Measurements from ENCODE around the gene RBMS1. TPM values are rescaled to one million over a fixed set of nuclear protein-coding genes. Genes with fewer than 3 reads are reported as not detected.

Gene RBMS1
- total RNA-seq, 3 donors from 2014 or later (not counting 1 experiment from before 2014, with no cell fraction given) = 111 to 167 (median 132) TPM

DNA sequence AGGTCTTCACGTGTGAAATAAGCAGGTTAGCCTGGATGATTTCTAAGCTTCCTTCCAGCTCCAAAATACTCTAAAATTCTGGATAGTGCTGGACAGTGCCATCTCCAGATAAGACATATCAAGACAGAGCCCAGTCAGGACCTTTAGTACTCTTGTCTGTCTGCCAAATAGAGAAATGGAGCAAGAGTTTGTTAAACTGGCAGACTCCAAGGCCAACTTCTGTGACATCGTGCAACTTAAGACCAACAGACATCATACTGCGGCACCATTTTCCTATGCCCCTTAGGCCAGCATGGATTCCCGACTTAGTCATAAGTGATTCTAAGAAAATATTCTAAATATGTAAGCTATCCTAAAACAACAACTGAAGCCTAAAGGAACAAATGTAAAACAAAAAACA lies 118.6 kb downstream of the RBMS1 start:
- H3K4me1 ChIP-seq (ENCODE audit: control insufficient read depth, insufficient read depth, low read length) = peaks cover 61% of the 10 kb centered on the region
- H3K4me3 Mint-ChIP-seq = no peak overlapping the region
- H3K36me3 ChIP-seq (ENCODE audit: control insufficient read depth, insufficient read depth, low read length) = no peaks in the 10 kb centered on the region
- H3K36me3 Mint-ChIP-seq = no peaks in the 10 kb centered on the region
- peak overlapping the region in 1 of 2 donors; percentile 81 for H3K27ac Mint-ChIP-seq
- H3K27me3 ChIP-seq (ENCODE audit: control insufficient read depth, insufficient read depth, low read length) = no peaks in the 10 kb centered on the region
- H3K27ac ChIP-seq (ENCODE audit: low read length) = no peak overlapping the region
- peaks cover 89 to 96% of the 10 kb centered on the region in 2 donors for H3K4me1 Mint-ChIP-seq
- no peaks in the 10 kb centered on the region for H3K9me3 ChIP-seq (ENCODE audit: control insufficient read depth, insufficient read depth, low read length)
- DNase-seq (no peak), ATAC-seq (no peak)
- 98% methylated on average over 4 of the region's 4 CpGs for WGBS (ENCODE audit: insufficient coverage)
- no peak overlapping the region for H3K4me3 ChIP-seq (ENCODE audit: low read length)
- H3K27me3 Mint-ChIP-seq (ENCODE audit: low read depth in 2 of 2) = no peaks in the 10 kb centered on the region
- TF ChIP-seq, protein P1, sequence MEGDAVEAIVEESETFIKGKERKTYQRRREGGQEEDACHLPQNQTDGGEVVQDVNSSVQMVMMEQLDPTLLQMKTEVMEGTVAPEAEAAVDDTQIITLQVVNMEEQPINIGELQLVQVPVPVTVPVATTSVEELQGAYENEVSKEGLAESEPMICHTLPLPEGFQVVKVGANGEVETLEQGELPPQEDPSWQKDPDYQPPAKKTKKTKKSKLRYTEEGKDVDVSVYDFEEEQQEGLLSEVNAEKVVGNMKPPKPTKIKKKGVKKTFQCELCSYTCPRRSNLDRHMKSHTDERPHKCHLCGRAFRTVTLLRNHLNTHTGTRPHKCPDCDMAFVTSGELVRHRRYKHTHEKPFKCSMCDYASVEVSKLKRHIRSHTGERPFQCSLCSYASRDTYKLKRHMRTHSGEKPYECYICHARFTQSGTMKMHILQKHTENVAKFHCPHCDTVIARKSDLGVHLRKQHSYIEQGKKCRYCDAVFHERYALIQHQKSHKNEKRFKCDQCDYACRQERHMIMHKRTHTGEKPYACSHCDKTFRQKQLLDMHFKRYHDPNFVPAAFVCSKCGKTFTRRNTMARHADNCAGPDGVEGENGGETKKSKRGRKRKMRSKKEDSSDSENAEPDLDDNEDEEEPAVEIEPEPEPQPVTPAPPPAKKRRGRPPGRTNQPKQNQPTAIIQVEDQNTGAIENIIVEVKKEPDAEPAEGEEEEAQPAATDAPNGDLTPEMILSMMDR (IDR thresholded peaks at IDR 0.05) = no peak
- intact Hi-C loops (cut with micrococcal nuclease) = no loop called here
- H3K9me3 Mint-ChIP-seq = no peaks in the 10 kb centered on the region

DNA sequence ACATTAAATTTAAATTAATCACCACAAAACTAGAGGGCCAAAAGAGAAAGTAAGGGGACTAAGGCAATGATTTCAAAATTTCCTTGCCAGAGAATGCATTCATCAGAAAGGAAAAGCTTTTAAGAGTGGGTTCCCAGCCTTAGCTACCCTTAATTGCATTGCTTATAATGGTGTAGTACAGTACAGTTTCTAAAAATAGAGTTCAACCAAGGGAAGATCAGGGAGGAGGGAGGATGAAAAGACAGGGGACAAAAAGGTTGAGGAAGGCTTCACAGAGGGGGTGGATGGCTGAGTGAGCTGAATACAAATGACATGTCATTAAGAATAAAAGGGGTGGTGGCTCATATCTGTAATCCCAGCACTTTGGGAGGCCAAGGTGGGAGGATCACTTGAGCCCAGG lies 119.9 kb downstream of the RBMS1 start:
- intact Hi-C loops (cut with micrococcal nuclease) = loop anchor here (2.0 to 5.0 kb wide), 2 partner anchors 15 to 34 kb away; no protein-coding TSS in a partner anchor
- no peaks in the 10 kb centered on the region for H3K9me3 Mint-ChIP-seq
- H3K27ac ChIP-seq (ENCODE audit: low read length) = no peak overlapping the region

DNA sequence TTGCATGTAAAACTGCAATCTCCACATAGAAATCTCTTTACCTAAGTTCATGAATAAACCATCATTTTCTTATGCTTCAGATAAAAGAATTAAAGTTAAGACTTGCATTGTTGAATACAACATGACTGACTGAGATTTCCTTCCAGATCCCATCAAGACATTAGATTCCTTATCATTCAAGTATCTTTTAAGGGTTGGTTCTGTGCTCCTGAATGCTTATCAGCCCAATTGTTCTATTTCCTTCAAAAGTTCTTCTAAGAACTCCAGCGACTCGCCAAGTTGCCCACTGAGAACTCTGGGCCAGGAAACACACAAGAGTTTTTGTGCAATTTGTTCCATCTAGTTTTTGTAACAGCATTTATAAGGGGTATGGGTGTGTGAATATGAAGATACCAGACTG lies 120.3 kb downstream of the RBMS1 start:
- Histone ChIP-seq H3K27ac (ENCODE audit: low read length) (no peak overlapping the region), H3K36me3 (ENCODE audit: control insufficient read depth, insufficient read depth, low read length) (no peaks in the 10 kb centered on the region), H3K4me1 (ENCODE audit: control insufficient read depth, insufficient read depth, low read length) (peaks cover 65% of the 10 kb centered on the region), H3K27me3 (ENCODE audit: control insufficient read depth, insufficient read depth, low read length) (no peaks in the 10 kb centered on the region), H3K4me3 (ENCODE audit: low read length) (no peak overlapping the region), H3K9me3 (ENCODE audit: control insufficient read depth, insufficient read depth, low read length) (no peaks in the 10 kb centered on the region)
- peak overlapping the region; percentile 72 to 86 for H3K27ac Mint-ChIP-seq
- H3K4me3 Mint-ChIP-seq = peak overlapping the region; percentile 59
- no peaks in the 10 kb centered on the region for H3K36me3 Mint-ChIP-seq
- intact Hi-C loops (cut with micrococcal nuclease) = loop anchor here (2.0 to 5.0 kb wide), 2 partner anchors 16 to 34 kb away; no protein-coding TSS in a partner anchor
- no peaks in the 10 kb centered on the region for H3K9me3 Mint-ChIP-seq
- 65% methylated on average over 2 of the region's 2 CpGs for WGBS (ENCODE audit: insufficient coverage)
- no peaks in the 10 kb centered on the region for H3K27me3 Mint-ChIP-seq (ENCODE audit: low read depth in 2 of 2)
- ATAC-seq = no peak
- DNase-seq = no peak
- TF ChIP-seq, protein P1 (IDR thresholded peaks at IDR 0.05) = no peak
- H3K4me1 Mint-ChIP-seq = peaks cover 89 to 95% of the 10 kb centered on the region in 2 donors

More for the DNA sequence above, 119.9 kb downstream of the RBMS1 start:
- ATAC-seq = peak in 1 of 3 donors; percentile 13
- no peak overlapping the region for H3K4me3 ChIP-seq (ENCODE audit: low read length)
- H3K36me3 Mint-ChIP-seq = no peaks in the 10 kb centered on the region
- peak overlapping the region; percentile 59 for H3K4me3 Mint-ChIP-seq
- peaks cover 89 to 96% of the 10 kb centered on the region in 2 donors for H3K4me1 Mint-ChIP-seq
- TF ChIP-seq, protein P1 (IDR thresholded peaks at IDR 0.05) = no peak
- H3K36me3 ChIP-seq (ENCODE audit: control insufficient read depth, insufficient read depth, low read length) = no peaks in the 10 kb centered on the region
- H3K9me3 ChIP-seq (ENCODE audit: control insufficient read depth, insufficient read depth, low read length) = no peaks in the 10 kb centered on the region
- no peak for DNase-seq
- H3K4me1 ChIP-seq (ENCODE audit: control insufficient read depth, insufficient read depth, low read length) = peaks cover 65% of the 10 kb centered on the region
- H3K27me3 Mint-ChIP-seq (ENCODE audit: low read depth in 2 of 2) = no peaks in the 10 kb centered on the region
- peak overlapping the region; percentile 72 to 86 for H3K27ac Mint-ChIP-seq
- H3K27me3 ChIP-seq (ENCODE audit: control insufficient read depth, insufficient read depth, low read length) = no peaks in the 10 kb centered on the region

DNA sequence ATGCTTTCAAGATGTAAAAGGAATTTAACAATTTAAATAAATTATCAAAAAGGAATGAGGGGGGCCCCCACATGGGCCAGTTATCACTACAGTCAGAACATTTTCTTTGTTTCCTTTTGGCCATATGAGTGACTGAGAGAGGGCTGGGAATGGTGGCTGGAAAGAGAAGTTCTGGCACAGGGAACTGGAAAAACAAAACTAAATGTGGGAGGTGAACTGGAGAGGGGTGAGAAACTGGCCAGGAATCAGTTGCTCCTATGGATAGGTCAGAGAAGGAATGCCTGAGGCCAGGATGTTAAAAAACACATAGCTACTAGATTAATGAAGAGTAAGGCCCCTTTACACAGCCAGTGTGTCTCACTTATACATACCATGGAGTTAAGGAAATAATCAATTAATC lies 121.0 kb downstream of the RBMS1 start:
- no peaks in the 10 kb centered on the region for H3K27me3 ChIP-seq (ENCODE audit: control insufficient read depth, insufficient read depth, low read length)
- peak overlapping the region; percentile 59 for H3K4me3 Mint-ChIP-seq
- no peak overlapping the region for H3K4me3 ChIP-seq (ENCODE audit: low read length)
- TF ChIP-seq, protein P1 (IDR thresholded peaks at IDR 0.05) = no peak
- ATAC-seq = no peak
- H3K4me1 Mint-ChIP-seq = peaks cover 89 to 96% of the 10 kb centered on the region in 2 donors
- no peaks in the 10 kb centered on the region for H3K9me3 ChIP-seq (ENCODE audit: control insufficient read depth, insufficient read depth, low read length)
- no peak overlapping the region for H3K27ac ChIP-seq (ENCODE audit: low read length)
- no peaks in the 10 kb centered on the region for H3K9me3 Mint-ChIP-seq
- no peaks in the 10 kb centered on the region for H3K36me3 Mint-ChIP-seq
- H3K36me3 ChIP-seq (ENCODE audit: control insufficient read depth, insufficient read depth, low read length) = no peaks in the 10 kb centered on the region
- H3K4me1 ChIP-seq (ENCODE audit: control insufficient read depth, insufficient read depth, low read length) = peaks cover 66% of the 10 kb centered on the region
- peak overlapping the region; percentile 72 to 86 for H3K27ac Mint-ChIP-seq
- DNase-seq = no peak
- no peaks in the 10 kb centered on the region for H3K27me3 Mint-ChIP-seq (ENCODE audit: low read depth in 2 of 2)
- intact Hi-C loops (cut with micrococcal nuclease) = loop anchor here (2.0 to 5.0 kb wide), 2 partner anchors 16 to 35 kb away; no protein-coding TSS in a partner anchor
